Common myeloid progenitor, CD34-positive (primary cell): Measurements from ENCODE around the gene REEP1.

Experiments
- CTCF ChIA-PET: fragments of 350-600 bp; sonication (Branson Sonifier 250); formaldehyde crosslinking; loops from one replicate; lab custom pipeline; 2021; ENCODE audit warnings: antibody characterized with exemption; lab: Charles Lee
- POLR2A ChIA-PET: fragments of 350-600 bp; sonication (Branson Sonifier 250); formaldehyde crosslinking; loops from one replicate; lab custom pipeline; 2021; ENCODE audit warnings: antibody characterized with exemption; lab: Charles Lee
- DNase-seq, 3 donors: peaks; one replicate each; pipeline versions ENCODE4 v3.0.0 to v3.0.0-alpha.2; 2013
- H3K27ac ChIP-seq, 2 experiments: 1 replicate in 1 of 2; 2 replicates in 1 of 2; pipeline ENCODE4 v1.7.0; 2013; ENCODE audit warnings: inconsistent platforms in 2 of 2, low read length in 2 of 2, mild to moderate bottlenecking in 2 of 2, low read depth in 1 of 2, moderate library complexity in 1 of 2; ENCODE audit not compliant: severe bottlenecking in 2 of 2, insufficient read depth in 1 of 2, poor library complexity in 1 of 2
- H3K27me3 ChIP-seq, 5 experiments: replicated peaks in 2 of 5; 1 replicate in 3 of 5; 2 replicates in 2 of 5; pipeline versions ENCODE4 v1.6.1 to v1.7.0; 2013; ENCODE audit warnings: low read length in 4 of 5, mild to moderate bottlenecking in 2 of 5, moderate library complexity in 2 of 5, inconsistent platforms in 1 of 5; ENCODE audit not compliant: insufficient read depth in 5 of 5, control insufficient read depth in 4 of 5
- H3K36me3 ChIP-seq, 4 experiments: 1 replicate in 2 of 4; 2 replicates in 2 of 4; pipeline versions ENCODE4 v1.6.1 to v1.7.0; 2013; ENCODE audit warnings: low read length in 3 of 4, control low read depth in 1 of 4, mild to moderate bottlenecking in 1 of 4; ENCODE audit not compliant: control insufficient read depth in 4 of 4, insufficient read depth in 4 of 4
- H3K4me1 ChIP-seq, 4 experiments: 1 replicate in 3 of 4; 2 replicates in 1 of 4; pipeline versions ENCODE4 v1.6.1 to v1.7.1; 2013; ENCODE audit warnings: low read length in 3 of 4, mild to moderate bottlenecking in 3 of 4, control low read depth in 1 of 4, inconsistent platforms in 1 of 4, moderate library complexity in 1 of 4; ENCODE audit not compliant: control insufficient read depth in 4 of 4, insufficient read depth in 4 of 4; ENCODE audit errors: control extremely low read depth in 1 of 4
- H3K4me3 ChIP-seq, 7 experiments: 1 replicate in 4 of 7; 2 replicates in 3 of 7; pipeline versions ENCODE4 v1.5.1 to v1.7.0; 2013; ENCODE audit warnings: mild to moderate bottlenecking in 7 of 7, low read length in 6 of 7, moderate library complexity in 6 of 7, inconsistent platforms in 2 of 7, low read depth in 2 of 7, control low read depth in 1 of 7; ENCODE audit not compliant: insufficient read depth in 4 of 7, control insufficient read depth in 1 of 7; ENCODE audit errors: extremely low read depth in 1 of 7
- H3K9me3 ChIP-seq, 5 experiments: 1 replicate in 4 of 5; 2 replicates in 1 of 5; pipeline versions ENCODE4 v1.6.1 to v1.7.1; 2013; ENCODE audit warnings: low read length in 4 of 5, mild to moderate bottlenecking in 2 of 5, inconsistent platforms in 1 of 5, low read depth in 1 of 5, moderate library complexity in 1 of 5; ENCODE audit not compliant: control insufficient read depth in 4 of 5, insufficient read depth in 2 of 5; ENCODE audit errors: control extremely low read depth in 1 of 5
- WGBS: methylation state at CpG from one replicate; pipeline ENCODE4 v1.1.5; 2013; ENCODE audit not compliant: insufficient coverage; 5-methylcytosine and 5-hydroxymethylcytosine counted together

Gene REEP1

GRCh38 chr2:86237172-86237571 lies 100.3 kb downstream of the REEP1 start:
- H3K4me3 ChIP-seq = no peak overlapping the region
- H3K9me3 ChIP-seq = no peaks in the 10 kb centered on the region
- WGBS = no CpG with 5 or more reads among the region's 5 CpGs
- no peaks in the 10 kb centered on the region for H3K36me3 ChIP-seq
- no peak overlapping the region for H3K27ac ChIP-seq
- DNase-seq = no peak
- peaks cover 0 to 17% (median 14%) of the 10 kb centered on the region in 4 experiments for H3K4me1 ChIP-seq
- peaks cover 0 to 50% (median 22%) of the 10 kb centered on the region in 5 experiments for H3K27me3 ChIP-seq
- CTCF ChIA-PET = interaction anchor here (0.7 kb wide), 1 partner anchor 16 kb away, joined by 3 read pairs; no protein-coding TSS in a partner anchor
- POLR2A ChIA-PET = interaction anchor here (0.7 kb wide), 1 partner anchor 70 kb away, joined by 4 read pairs; no protein-coding TSS in a partner anchor

GRCh38 chr2:86235196-86235980 lies 102.0 kb downstream of the REEP1 start:
- Histone ChIP-seq H3K9me3 (no peaks in the 10 kb centered on the region), H3K36me3 (no peaks in the 10 kb centered on the region), H3K27me3 (peaks cover 0 to 33% (median 10%) of the 10 kb centered on the region in 5 experiments), H3K27ac (no peak overlapping the region), H3K4me1 (peaks cover 0 to 17% (median 14%) of the 10 kb centered on the region in 4 experiments), H3K4me3 (no peak overlapping the region)
- no peak for DNase-seq
- ChIA-PET CTCF (no interaction called here), POLR2A (no interaction called here)
- 91% methylated on average over 7 of the region's 12 CpGs for WGBS

- POLR2A ChIA-PET = no interaction called here
- DNase-seq = no peak
- Histone ChIP-seq H3K27me3 (peaks cover 0 to 26% (median 10%) of the 10 kb centered on the region in 5 experiments), H3K4me1 (peaks cover 0 to 17% (median 15%) of the 10 kb centered on the region in 4 experiments), H3K9me3 (no peaks in the 10 kb centered on the region), H3K27ac (no peak overlapping the region), H3K4me3 (no peak overlapping the region), H3K36me3 (no peaks in the 10 kb centered on the region)
- 0% methylated on average over 1 of the region's 3 CpGs for WGBS
- CTCF ChIA-PET = no interaction called here
Measured at GRCh38 chr2:86234563-86235131, 102.8 kb downstream of the REEP1 start.

GRCh38 chr2:86233436-86233835 lies 104.0 kb downstream of the REEP1 start:
- Histone ChIP-seq H3K4me1 (peaks cover 6 to 13% (median 10%) of the 10 kb centered on the region in 4 experiments), H3K4me3 (no peak overlapping the region), H3K9me3 (no peaks in the 10 kb centered on the region), H3K27ac (no peak overlapping the region), H3K36me3 (no peaks in the 10 kb centered on the region), H3K27me3 (peaks cover 0 to 22% (median 10%) of the 10 kb centered on the region in 5 experiments)
- ChIA-PET POLR2A (no interaction called here), CTCF (interaction anchor here (1.5 kb wide), 1 partner anchor 12 kb away, joined by 3 read pairs; no protein-coding TSS in a partner anchor)
- no peak for DNase-seq
- WGBS = 74% methylated on average over 3 of the region's 4 CpGs

GRCh38 chr2:86232910-86233309 lies 104.5 kb downstream of the REEP1 start:
- Histone ChIP-seq H3K9me3 (no peaks in the 10 kb centered on the region), H3K36me3 (no peaks in the 10 kb centered on the region), H3K27ac (no peak overlapping the region), H3K4me1 (peaks cover 3 to 17% (median 8%) of the 10 kb centered on the region in 4 experiments), H3K4me3 (no peak overlapping the region), H3K27me3 (peaks cover 0 to 21% (median 10%) of the 10 kb centered on the region in 5 experiments)
- WGBS = 100% methylated on average over 5 of the region's 6 CpGs
- ChIA-PET CTCF (interaction anchor here (1.5 kb wide), 1 partner anchor 12 kb away, joined by 3 read pairs; no protein-coding TSS in a partner anchor), POLR2A (no interaction called here)
- no peak for DNase-seq

- H3K4me3 ChIP-seq = no peak overlapping the region
- no peaks in the 10 kb centered on the region for H3K36me3 ChIP-seq
- 95% methylated on average over 15 of the region's 15 CpGs for WGBS
- ChIA-PET POLR2A (no interaction called here), CTCF (interaction anchor here (1.5 kb wide), 1 partner anchor 11 kb away, joined by 3 read pairs; no protein-coding TSS in a partner anchor)
- H3K27me3 ChIP-seq = peaks cover 0 to 21% (median 10%) of the 10 kb centered on the region in 5 experiments
- no peaks in the 10 kb centered on the region for H3K9me3 ChIP-seq
- H3K4me1 ChIP-seq = peaks cover 3 to 21% (median 8%) of the 10 kb centered on the region in 4 experiments
- H3K27ac ChIP-seq = no peak overlapping the region
- DNase-seq = no peak
Measured at GRCh38 chr2:86232373-86232784, 105.0 kb downstream of the REEP1 start.
